ENCODE data around the gene NR2E1. TPM values are rescaled to one million over a fixed set of nuclear protein-coding genes. Genes with fewer than 3 reads are reported as not detected.

NR2E1 gene
- polyA plus RNA-seq, 1 donor (not counting 4 experiments of a cell fraction or from before 2014, with no cell fraction given) = 0.04 TPM

DNA sequence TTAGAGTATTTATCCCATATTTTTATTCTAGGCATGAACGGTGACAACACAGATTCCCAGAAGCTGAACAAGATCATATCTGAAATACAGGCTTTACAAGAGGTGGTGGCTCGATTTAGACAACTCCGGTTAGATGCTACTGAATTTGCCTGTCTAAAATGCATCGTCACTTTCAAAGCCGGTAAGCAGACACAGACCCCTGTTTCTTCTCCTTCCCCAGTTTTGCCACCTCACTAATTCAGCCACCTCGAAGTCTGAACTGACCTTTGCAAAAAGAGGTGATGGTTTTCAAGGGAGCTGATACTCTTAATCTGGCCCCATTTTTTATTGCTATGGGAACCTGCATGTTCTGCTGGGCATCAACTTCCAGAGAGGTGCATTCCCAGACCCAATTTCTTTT, 15.0 kb downstream of the NR2E1 start:
- no peak overlapping the region for H3K9ac ChIP-seq (ENCODE audit: control insufficient read depth, extremely low read depth, insufficient read depth, low read length)
- dilution Hi-C loops (cut with MboI; ENCODE audit: extremely low pct_ligation_motif_present, low sequenced_read_pairs) = no loop called here
- H3K36me3 ChIP-seq (ENCODE audit: control insufficient read depth in 2 of 2, extremely low read depth in 1 of 2, insufficient read depth in 2 of 2, low read length in 2 of 2) = no peaks in the 10 kb centered on the region
- no peaks in the 10 kb centered on the region for H3K9me3 ChIP-seq (ENCODE audit: control insufficient read depth, low read depth, low read length)
- no peak overlapping the region for H3K4me2 ChIP-seq (ENCODE audit: control insufficient read depth, extremely low read depth, insufficient read depth, low read depth, low read length)
- no peaks in the 10 kb centered on the region for H4K20me1 ChIP-seq (ENCODE audit: control insufficient read depth, extremely low read depth, insufficient read depth, low read length)
- TF ChIP-seq, protein P1, sequence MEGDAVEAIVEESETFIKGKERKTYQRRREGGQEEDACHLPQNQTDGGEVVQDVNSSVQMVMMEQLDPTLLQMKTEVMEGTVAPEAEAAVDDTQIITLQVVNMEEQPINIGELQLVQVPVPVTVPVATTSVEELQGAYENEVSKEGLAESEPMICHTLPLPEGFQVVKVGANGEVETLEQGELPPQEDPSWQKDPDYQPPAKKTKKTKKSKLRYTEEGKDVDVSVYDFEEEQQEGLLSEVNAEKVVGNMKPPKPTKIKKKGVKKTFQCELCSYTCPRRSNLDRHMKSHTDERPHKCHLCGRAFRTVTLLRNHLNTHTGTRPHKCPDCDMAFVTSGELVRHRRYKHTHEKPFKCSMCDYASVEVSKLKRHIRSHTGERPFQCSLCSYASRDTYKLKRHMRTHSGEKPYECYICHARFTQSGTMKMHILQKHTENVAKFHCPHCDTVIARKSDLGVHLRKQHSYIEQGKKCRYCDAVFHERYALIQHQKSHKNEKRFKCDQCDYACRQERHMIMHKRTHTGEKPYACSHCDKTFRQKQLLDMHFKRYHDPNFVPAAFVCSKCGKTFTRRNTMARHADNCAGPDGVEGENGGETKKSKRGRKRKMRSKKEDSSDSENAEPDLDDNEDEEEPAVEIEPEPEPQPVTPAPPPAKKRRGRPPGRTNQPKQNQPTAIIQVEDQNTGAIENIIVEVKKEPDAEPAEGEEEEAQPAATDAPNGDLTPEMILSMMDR (optimal IDR thresholded peaks at IDR 0.05 in 1 of 3, IDR thresholded peaks at IDR 0.05 in 1 of 3, conservative IDR thresholded peaks at IDR 0.05 in 1 of 3; ENCODE audit: extremely low read depth in 1 of 3, insufficient read depth in 2 of 3, low read length in 3 of 3) = no peak
- no peak for TF ChIP-seq EZH2 (IDR thresholded peaks at IDR 0.05; ENCODE audit: low read length)
- FAIRE-seq = no peak
- no peaks in the 10 kb centered on the region for H3K9me1 ChIP-seq (ENCODE audit: control insufficient read depth, extremely low read depth, insufficient read depth, low read length)
- no peak overlapping the region for H3K4me3 ChIP-seq (ENCODE audit: control insufficient read depth in 2 of 3, extremely low read depth in 1 of 3, insufficient read depth in 2 of 3, low read depth in 1 of 3, low read length in 3 of 3)
- DNase-seq (ENCODE audit: low read depth, low spot score) = no peak
- H3K27ac ChIP-seq (ENCODE audit: control insufficient read depth, insufficient read depth, low read length) = no peak overlapping the region
- peaks cover 21% of the 10 kb centered on the region for H3K27me3 ChIP-seq (ENCODE audit: control insufficient read depth, extremely low read depth, insufficient read depth, low read length)
- H3K79me2 ChIP-seq (ENCODE audit: control insufficient read depth, insufficient read depth, low read length) = no peaks in the 10 kb centered on the region
- H2AFZ ChIP-seq (ENCODE audit: control insufficient read depth, low read length) = no peak overlapping the region
- H3K4me1 ChIP-seq (ENCODE audit: control insufficient read depth, extremely low read depth, insufficient read depth, low read length) = peaks cover under 1% of the 10 kb centered on the region

DNA sequence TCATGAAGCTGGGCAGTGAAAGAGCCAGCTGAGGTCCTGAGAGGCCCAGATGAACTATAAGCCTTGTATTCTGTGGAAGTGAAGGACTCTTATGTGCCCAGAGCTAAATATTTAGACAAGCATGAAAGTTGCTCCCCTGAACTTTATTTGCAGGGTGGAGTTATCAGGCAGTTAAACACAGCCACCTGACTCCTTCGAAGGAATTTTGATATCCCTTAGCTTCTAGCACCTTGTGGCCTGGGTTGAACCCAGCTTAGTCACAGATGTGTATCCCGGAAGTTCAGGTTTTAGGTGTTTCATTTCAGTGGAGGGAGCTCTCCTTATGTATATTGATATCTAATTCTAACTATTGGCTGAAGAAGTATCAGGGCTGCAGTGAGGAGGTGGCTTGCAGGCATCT, 20.4 kb downstream of the NR2E1 start:
- Histone ChIP-seq H3K9ac (ENCODE audit: control insufficient read depth, extremely low read depth, insufficient read depth, low read length) (no peak overlapping the region), H4K20me1 (ENCODE audit: control insufficient read depth, extremely low read depth, insufficient read depth, low read length) (no peaks in the 10 kb centered on the region), H3K4me2 (ENCODE audit: control insufficient read depth, extremely low read depth, insufficient read depth, low read depth, low read length) (no peak overlapping the region), H3K4me3 (ENCODE audit: control insufficient read depth in 2 of 3, extremely low read depth in 1 of 3, insufficient read depth in 2 of 3, low read depth in 1 of 3, low read length in 3 of 3) (no peak overlapping the region), H3K79me2 (ENCODE audit: control insufficient read depth, insufficient read depth, low read length) (no peaks in the 10 kb centered on the region), H3K36me3 (ENCODE audit: control insufficient read depth in 2 of 2, extremely low read depth in 1 of 2, insufficient read depth in 2 of 2, low read length in 2 of 2) (no peaks in the 10 kb centered on the region), H3K27me3 (ENCODE audit: control insufficient read depth, extremely low read depth, insufficient read depth, low read length) (peaks cover 6% of the 10 kb centered on the region), H3K4me1 (ENCODE audit: control insufficient read depth, extremely low read depth, insufficient read depth, low read length) (no peaks in the 10 kb centered on the region), H3K9me1 (ENCODE audit: control insufficient read depth, extremely low read depth, insufficient read depth, low read length) (no peaks in the 10 kb centered on the region), H3K9me3 (ENCODE audit: control insufficient read depth, low read depth, low read length) (no peaks in the 10 kb centered on the region), H2AFZ (ENCODE audit: control insufficient read depth, low read length) (no peak overlapping the region), H3K27ac (ENCODE audit: control insufficient read depth, insufficient read depth, low read length) (no peak overlapping the region)
- DNase-seq (ENCODE audit: low read depth, low spot score) (no peak), FAIRE-seq (no peak)
- dilution Hi-C loops (cut with MboI; ENCODE audit: extremely low pct_ligation_motif_present, low sequenced_read_pairs) = no loop called here
- TF ChIP-seq, protein P1 (optimal IDR thresholded peaks at IDR 0.05 in 1 of 3, IDR thresholded peaks at IDR 0.05 in 1 of 3, conservative IDR thresholded peaks at IDR 0.05 in 1 of 3; ENCODE audit: extremely low read depth in 1 of 3, insufficient read depth in 2 of 3, low read length in 3 of 3) = no peak
- no peak for TF ChIP-seq EZH2 (IDR thresholded peaks at IDR 0.05; ENCODE audit: low read length)

Measured in keratinocyte (primary cell).